Inflammatory macrophage treated with lipopolysaccharide for 4 hours (primary cell): ENCODE results near the gene FHIP2A.
"Not testable (repeated sequence)": the region's sequence is repeated elsewhere in the genome, so short reads cannot be mapped to it uniquely, and the experiment has no call there.

Experiments used
- DNase-seq: peaks from one replicate; pipeline ENCODE4 v3.0.0-alpha.2; 2020

FHIP2A gene

DNA sequence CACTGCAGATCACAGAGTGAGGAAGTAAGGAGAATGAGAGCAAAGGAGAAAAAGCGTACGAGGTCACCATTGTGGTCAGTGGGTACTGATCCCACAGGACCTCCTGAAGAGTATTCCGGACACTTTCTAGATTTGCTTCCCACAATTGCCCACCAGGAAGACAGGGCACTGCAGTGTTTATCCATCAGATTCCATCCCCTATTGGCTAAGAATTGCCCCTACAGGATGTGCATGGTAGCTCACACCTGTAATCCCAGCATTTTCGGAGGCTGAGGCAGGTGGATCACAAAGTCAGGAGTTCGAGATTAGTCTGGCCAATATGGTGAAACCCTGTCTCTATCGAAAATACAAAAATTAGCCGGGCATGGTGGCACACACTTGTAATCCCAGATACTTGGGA is 5.3 kb upstream of the FHIP2A start:
- DNase-seq: no peak

DNA sequence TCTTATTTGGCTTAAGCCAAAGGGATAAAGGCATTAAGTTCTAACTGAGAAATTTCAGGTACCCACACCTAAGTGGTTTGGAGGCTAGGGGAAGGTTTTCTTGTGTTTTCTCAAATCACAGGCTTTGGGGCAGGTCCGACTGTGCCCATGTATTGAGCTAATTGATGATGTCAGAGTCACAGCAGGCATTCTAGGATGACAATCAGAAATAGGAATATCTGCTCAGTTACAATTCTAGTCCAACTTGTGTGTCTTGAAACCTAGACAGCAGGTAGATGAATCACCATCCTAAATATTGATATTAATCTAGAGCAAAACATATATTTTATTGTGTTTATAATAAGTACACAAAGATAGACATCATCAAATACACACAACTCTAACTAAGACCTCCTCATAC is 2.3 kb upstream of the FHIP2A start:
- no peak for DNase-seq

DNA sequence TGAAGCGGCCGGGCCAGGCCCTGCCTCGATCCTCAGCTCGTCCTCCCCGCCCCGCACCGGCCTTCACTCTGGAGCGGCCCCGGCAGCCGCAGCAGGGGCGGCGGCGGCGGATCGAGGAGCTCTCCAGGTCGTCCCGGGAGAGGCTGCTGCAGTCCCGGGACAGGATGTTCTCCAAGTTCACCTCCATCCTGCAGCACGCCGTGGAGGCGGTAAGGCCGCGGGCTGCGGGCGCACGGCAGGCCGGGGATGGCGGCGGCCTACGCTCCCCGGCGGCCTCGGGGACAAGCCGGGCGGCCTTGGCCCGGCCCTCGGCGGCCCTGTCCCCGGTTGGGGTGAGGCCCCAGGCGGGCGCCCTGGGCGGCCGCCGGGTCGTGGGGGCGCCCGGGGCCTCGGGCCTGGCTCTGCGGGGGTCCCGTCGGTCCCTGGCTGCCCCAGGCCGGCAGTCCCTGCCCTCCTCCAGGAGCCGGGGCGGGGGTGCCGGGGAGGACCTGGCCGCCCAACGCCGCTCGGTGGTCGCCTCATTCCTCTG is 399 bp downstream of the FHIP2A start:
- peak; percentile 36 for DNase-seq

DNA sequence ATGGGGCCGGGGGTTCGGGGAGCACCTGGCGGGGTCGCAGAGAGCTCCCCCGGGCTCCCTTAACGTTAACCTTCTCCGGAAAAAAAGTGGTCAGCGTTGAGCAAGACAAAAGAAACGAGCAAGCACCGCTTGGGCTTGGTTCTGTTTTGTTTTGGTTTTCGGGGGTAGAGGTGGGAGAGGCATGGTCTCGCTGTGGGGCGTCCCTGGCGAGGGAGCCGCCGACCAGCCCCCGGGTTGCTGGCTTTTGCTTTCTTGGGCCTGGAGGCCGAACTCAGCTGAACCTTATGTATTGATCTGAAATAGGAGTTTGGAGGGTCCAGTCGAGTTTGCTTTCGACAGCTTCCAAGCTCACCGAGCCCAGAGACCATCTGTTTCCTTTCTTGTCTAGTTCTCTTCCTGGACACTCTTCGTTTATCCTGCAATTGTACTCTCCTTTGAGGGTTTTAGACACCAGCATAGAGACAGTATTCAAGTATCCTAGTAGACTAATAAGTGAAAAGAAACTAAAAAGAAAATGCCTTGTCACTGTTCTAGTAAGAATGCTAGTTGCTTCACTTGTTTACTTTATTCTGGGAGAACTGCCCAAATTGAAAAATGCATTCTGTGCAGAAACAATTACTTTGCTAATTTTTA is 980 bp downstream of the FHIP2A start:
- DNase-seq: peak; percentile 58

DNA sequence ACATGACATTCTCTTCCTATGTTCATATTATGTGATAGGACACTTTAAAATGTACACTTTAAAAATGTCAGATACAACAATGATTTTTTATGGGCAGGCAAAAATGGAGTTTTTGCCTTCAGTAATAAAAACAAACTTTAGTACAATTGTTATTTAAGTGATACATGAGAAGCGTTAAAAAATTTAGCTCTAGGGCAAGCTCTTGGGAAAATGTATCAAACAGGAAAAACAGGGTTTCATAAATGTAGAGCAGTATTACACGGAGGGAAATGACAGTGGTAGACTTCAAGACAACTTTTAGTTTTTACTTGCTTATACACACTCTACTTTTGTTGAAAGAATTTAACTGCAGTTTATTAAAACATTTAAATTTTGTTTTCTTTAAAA is 1.5 kb downstream of the FHIP2A start:
- DNase-seq: peak; percentile 16

DNA sequence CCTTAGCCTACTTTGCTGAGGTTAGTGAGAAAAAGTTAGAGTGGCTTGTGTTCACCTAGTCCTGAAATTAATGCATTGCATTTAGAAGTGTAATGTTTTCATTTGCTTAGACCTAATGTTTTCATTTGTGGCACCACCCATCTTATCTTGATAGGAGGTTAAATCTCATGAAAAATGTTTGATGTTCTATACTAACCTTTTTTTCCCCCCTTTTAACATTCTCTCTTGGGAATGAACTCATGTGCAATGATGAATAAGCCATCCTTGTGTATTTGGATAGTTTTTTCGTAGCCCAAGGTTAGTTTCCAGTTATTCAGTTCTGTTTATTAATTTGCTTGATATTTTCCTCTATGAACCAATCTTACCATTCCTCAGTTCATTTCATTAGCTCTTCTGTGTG is 2.8 kb downstream of the FHIP2A start:
- no peak for DNase-seq

DNA sequence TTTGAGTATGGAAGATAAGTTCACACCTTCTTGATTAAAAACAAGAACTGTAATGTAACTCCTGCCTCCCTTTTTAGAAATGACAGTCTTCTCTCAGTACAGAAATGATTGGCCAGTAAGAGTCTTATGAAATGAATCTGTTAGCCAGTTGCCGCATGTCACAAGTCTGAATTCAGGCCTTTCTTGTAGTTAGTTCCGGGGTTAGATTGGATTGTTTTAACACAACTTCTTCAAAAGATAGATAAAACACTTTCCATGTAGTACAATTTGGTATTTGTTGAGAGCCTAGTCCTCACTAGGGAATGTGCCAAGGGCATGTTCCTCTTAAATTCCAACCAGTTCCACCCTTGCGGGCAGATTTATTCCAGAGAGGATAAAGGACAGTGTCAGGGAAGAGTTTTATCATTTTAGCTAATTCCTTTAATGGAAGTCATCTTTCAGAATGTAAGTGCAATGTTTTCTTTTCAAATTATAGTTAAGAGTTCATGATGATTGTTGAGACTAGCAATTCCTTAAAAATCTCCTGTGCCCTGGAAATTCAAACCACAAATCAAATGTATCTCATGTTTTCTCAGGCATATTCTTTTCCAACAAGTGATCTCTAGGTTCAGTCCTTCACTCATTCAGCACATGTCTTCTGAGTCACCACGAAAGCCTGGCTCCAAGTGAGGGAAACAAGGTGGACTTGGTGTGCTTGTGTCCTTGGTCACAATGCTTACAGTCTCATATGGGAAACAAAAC is 4.1 kb downstream of the FHIP2A start:
- no peak for DNase-seq

DNA sequence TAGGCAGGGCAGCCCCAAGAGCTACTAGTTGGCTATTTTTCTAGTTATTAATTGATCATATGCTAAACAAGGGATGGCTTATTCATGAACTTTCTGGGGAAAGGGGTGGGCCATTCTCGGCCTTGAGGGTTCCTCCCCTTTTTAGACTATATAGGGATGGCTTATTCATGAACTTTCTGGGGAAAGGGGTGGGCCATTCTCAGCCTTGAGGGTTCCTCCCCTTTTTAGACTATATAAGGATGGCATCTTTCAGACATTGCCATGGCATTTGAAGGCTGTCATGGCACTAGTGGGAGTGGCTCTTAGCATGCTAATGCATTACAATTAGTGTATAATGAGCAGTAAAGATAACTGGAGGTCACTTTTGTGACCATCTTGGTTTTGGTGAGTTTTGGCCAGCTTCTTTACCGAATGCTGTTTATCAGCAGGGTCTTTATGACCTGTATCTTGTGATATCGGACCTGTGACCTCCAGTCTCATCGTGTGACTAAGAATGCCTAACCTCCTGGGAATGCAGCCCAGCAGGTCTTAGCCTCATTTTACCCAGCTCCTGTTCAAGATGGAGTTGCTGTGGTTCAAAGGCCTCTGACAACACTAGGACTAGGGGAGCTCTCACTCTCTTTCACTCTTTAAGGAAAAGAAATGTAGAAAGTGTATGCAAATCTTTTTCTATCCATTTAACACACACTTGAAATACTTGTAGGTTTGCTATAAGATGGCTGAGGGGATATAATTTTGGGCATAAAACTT is 7.8 kb downstream of the FHIP2A start:
- DNase-seq: no peak

DNA sequence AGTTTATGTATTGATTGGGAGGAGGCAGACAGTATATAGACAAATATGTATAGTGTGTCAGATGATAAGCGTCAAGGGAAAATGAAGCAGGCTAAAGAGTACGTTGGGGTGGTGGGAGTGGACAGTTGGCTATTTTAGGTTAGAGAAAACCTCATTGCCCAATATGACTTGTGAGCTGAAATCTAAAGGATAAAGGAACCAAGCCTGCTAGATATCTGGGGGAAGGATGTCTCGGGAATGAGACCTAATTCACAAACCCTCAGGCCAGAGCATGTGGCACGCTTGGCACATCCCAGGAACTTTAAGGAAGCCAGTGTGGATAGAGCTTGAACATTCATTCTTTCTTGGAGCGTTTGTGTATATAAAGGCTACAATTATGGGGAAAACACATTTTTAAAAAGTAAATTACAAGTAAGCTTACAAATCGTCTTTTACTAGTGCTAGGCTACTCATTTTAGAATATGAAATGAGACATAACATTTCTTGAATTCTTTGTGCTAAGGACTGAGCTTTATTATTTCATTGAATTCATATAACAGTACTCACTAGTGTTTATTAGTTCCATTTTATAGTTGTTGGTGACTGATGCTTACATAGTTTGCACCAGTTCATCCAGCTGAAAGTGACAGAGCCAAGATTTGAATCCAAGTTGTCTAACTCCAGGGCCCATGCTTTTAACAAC is 9.7 kb downstream of the FHIP2A start:
- DNase-seq: no peak

DNA sequence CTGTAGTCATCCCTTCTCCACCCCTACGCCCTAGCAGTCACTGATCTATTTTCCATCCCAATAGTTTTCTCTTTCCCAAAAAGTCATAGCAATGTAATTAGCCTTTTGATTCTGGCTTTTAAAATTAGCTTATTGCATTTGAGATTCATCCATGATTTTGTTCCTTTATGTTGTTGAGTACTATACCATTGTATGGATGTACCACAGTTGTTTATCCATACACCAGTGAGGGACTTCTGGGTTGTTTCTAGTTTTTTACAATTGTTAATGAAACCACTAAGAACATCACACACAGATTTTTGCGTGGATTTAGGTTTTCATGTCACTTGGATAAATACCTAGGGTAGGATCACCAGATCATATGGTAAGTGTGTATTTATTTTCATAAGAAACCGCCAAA is 16.1 kb downstream of the FHIP2A start:
- DNase-seq: no peak

DNA sequence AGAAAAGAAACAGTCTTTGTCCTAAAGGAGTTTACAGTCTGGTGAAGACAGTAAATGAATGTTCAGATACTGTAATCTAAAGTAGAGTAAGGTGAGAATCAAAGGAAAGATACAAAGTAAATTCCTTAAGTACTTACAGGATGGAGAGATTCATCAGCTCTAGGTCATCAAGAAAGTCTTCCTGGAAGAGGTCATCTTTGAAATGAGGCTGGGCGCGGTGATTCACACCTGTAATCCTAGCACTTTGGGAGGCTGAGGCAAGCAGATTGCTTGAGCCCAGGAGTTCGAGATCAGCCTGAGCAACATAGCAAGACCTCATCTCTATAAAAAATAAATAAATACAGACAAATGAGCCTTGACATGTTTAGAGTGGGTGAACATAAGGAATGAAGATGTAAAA is 18.3 kb downstream of the FHIP2A start:
- DNase-seq: no peak

DNA sequence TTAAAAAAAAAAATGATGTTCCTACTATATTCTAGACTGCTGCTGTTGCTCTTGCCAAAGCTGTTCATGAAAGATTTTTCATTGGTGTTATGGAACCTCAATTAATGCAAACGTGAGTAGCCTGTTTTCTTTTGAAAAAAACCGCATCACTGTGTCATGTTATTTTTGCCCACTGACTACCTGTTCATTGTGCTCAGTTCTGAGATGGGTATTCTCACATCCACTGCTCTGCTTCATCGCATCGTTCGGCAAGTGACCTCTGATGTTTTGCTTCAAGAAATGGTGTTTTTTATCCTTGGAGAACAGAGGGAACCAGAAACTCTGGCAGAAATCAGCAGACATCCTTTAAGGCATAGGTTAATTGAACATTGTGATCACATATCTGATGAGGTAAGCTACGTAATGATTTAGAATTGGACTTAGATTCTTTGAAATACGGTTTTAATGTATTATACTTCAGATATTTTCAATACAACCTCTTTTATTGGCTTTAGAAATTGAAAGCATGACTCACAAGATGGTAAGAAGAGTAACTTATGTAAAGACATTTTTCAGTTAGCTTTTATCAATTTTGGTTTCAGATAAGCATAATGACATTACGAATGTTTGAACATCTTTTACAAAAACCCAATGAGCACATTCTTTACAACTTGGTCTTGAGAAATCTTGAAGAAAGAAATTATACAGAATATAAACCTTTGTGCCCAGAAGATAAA is 24.6 kb downstream of the FHIP2A start:
- no peak for DNase-seq

DNA sequence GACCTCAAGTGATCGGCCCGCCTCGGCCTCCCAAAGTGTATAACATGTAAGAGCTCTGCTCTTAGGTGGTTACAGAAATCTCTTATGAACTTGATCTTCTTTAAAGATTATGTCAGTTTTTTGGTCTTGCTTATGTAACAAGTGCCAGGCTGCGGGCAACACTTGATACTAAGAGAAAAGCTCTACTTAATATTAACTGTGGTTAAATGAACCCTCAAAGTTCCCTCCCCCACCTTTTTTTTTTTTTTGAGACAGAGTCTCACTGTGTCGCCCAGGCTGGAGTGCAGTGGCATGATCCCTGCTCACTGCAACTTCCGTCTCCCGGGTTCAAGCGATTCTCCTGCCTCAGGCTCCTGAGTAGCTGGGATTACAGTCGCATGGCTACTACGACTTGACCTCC is 25.9 kb downstream of the FHIP2A start:
- not testable (repeated sequence) for DNase-seq

DNA sequence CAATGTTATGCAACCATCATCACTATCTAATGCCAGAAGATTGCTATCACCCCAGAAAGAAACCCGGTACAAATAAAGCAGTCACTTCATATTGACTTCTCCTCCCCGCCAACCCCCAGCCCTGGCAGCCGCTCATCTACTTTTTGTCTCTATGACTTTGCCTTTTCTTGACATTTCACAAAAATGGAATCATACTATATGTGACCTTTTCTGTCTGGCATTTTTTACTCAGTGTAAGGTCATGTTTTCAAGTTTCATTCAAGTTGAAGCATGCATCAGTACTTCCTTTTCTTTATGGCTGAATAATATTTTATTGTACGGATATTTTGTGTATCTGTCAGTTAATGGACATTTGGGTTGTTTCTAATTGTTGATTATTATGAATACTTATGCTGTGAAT is 28.1 kb downstream of the FHIP2A start:
- no peak for DNase-seq

DNA sequence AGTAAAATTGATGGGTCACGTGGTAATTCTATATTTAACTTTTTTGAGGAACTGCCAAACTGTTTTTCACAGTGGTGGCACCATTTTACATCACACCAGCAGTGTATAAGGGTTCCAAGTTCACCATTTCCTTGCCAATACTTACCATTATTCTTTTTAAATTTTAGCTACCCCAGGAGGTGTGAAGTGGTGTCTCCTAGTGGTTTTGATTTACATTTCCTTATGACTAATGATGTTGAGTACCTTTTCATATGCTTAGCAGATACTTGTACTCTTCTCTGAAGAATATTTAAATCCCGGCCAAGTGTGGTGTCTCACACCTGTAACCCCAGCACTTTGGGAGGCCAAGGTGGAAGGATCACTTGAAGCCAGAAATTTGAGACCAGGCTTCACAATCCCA is 28.5 kb downstream of the FHIP2A start:
- DNase-seq: no peak

DNA sequence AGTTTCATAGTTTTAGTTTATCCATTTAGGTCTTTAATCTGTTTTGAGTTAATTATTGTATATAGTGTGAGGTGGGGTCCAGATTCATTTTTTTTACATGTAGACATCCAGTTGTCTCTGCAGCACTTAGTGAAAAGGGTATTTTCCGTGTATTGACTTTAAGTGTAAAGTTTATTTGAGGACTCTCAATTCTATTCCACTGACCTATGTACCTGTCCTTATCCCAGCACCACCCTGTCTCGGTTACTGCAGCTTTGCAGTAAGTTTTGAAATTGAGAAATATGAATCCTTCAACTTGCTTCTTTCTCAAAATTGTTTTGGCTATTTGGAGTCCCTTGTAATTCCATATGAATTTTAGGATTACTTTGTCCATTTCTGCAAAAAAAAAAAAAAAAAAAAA is 29.8 kb downstream of the FHIP2A start:
- DNase-seq: no peak

DNA sequence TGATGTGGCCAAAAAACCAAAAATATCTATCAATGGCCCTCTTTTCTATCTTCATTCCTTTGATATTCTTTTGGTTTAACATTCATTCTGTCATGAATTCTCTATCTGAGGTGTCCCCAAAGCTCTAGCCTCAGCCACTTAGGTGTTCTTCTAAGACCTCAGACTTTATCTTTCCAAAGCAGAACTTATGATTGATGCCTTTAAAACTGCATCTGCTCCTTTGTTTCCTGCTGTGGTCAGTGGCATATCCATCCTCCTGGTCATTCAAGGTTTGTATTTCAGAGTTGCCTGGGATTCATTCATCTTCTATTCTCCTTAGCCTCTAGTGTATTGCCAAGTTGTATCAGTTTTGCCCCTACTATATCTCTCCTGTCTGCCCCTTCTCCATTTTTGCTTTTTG is 30.6 kb downstream of the FHIP2A start:
- no peak for DNase-seq

DNA sequence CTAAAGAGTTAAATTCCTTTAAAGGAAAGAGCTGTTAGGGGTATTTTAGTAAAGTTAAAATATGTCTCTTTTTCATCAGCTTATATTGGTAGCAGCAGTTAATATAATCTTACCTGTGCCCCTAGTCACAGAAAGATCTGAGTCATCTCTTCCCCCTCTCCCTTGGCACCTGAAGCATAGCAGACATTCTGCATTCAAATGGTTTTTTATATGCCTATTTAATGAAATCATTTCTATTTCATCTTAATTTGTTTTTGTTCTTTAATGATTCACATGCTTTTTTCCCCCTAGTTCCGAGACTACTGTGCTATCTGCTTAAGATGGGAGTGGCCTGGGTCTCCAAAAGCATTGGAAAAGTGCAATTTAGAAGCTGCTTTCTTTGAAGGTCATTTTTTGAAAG is 33.3 kb downstream of the FHIP2A start:
- no peak for DNase-seq

DNA sequence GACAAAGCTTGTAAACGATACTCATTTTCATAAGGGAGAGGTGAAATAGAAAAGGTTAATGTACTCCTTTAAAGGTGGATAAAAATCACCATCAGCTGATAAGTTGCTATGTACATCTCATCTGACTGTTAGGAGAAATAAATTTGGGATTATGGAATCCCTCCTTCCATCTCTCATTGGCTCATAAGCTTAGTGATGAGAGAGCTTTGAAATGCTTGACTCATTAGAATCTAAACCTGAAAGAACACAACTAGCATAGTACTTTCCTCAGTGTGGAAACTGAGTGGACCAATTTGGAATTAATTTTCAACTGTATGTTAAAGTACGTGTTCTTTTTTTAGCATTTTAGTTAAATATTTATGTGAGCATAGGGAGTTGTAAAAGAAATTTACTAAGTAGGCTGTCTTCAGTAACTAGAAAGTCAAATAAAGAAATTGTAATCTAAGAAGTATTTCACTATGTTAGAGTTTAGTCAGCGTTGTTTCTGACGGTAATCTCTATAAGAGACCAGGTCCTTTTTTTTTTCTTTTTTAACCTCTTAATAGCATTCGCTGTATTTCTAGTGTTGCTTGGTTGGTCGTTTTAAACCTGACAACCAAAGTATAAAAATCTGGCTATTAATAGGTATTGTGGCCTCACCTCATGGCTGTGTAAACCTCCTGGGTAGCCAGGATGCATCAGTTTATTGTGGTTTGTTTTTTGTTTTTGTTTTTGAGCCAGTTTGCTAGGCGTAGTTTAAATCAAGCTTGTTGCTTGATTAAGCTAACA is 34.4 kb downstream of the FHIP2A start:
- DNase-seq: no peak

DNA sequence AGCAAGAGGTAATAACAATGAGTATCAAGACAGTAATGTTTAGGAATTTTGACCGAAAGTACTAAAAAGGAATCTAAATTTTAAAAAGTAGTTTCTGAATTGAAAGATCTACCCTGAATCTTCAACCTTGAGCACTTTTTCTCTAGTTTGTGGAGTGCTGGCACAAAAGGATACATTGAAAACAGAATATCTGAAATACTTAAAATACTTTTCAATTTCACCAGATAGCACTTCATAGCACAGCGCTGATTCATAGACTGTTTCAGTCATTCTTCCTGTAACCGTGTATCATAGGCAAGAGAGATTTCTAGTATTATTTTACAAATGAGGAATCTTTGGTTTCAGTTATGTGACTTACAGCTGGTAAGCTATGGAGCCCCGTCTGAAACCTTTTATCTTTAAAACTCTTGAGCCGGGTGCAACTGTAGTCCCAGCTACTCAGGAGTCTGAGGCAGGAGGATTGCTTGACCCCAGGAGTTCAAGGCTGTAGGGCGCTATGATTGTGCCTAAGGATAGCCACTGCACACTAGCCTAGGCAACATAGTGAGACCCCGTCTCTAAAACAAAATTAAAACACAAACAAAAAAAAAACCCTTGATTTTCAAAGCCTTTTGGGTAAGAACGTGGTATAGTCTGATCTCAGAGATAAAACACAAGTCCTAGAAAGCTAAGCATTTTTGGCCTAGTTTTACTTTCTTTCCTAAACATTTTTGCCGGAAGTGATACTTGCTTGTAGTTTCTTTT is 35.1 kb downstream of the FHIP2A start:
- no peak for DNase-seq

DNA sequence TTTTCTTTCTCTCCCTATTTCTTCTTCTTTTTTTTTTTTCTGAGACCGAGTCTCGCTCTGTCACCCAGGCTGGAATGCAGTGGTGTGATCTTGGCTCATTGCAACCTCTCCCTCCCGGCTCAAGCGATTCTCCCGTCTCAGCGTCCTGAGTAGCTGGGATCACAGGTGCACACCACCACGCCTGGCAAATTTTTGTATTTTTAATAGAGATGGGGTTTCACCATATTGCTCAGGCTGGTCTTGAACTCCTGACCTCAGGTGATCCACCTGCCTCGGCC is 35.6 kb downstream of the FHIP2A start:
- DNase-seq: not testable (repeated sequence)
